ENCODE measurements around the gene SYT15.
"Not testable (repeated sequence)": the region's sequence is repeated elsewhere in the genome, so short reads cannot be mapped to it uniquely, and the experiment has no call there.

Gene SYT15

GRCh38 chr10:46594453-46595063 lies 15.6 kb downstream of the SYT15 start:
- DNase-seq = not testable (repeated sequence)

- DNase-seq = not testable (repeated sequence)
These were observed 17.6 kb downstream of the SYT15 start for GRCh38 chr10:46596570-46596969.

GRCh38 chr10:46597616-46598246 lies 18.8 kb downstream of the SYT15 start:
- not testable (repeated sequence) for DNase-seq

- not testable (repeated sequence) for DNase-seq
These were observed 21.6 kb downstream of the SYT15 start for GRCh38 chr10:46600516-46600915.

- DNase-seq = not testable (repeated sequence)
These were observed 36.6 kb downstream of the SYT15 start for GRCh38 chr10:46615540-46615939.

- DNase-seq = not testable (repeated sequence)
These were observed 37.3 kb downstream of the SYT15 start for GRCh38 chr10:46616227-46616626.

- not testable (repeated sequence) for DNase-seq
These were observed 38.2 kb downstream of the SYT15 start for GRCh38 chr10:46617134-46617533.

- not testable (repeated sequence) for DNase-seq
These were observed 39.0 kb downstream of the SYT15 start for GRCh38 chr10:46617913-46618312.

- not testable (repeated sequence) for DNase-seq
These were observed 45.1 kb downstream of the SYT15 start for GRCh38 chr10:46623899-46624654.

- not testable (repeated sequence) for DNase-seq
These were observed 50.9 kb downstream of the SYT15 start for GRCh38 chr10:46629805-46630204.

- not testable (repeated sequence) for DNase-seq
These were observed 51.9 kb downstream of the SYT15 start for GRCh38 chr10:46630816-46631215.

GRCh38 chr10:46631683-46632082 lies 52.8 kb downstream of the SYT15 start:
- not testable (repeated sequence) for DNase-seq

GRCh38 chr10:46634698-46635097 lies 55.8 kb downstream of the SYT15 start:
- not testable (repeated sequence) for DNase-seq

- DNase-seq = not testable (repeated sequence)
These were observed 56.5 kb downstream of the SYT15 start for GRCh38 chr10:46635364-46635959.

GRCh38 chr10:46640005-46640404 lies 61.1 kb downstream of the SYT15 start:
- not testable (repeated sequence) for DNase-seq
